ENCODE data around the gene ITGA2B.

The ITGA2B gene

GRCh38 chr17:44389281-44389680 lies at the start of gene ITGA2B:
ITGA2B (minus strand) TSS chr17:44389649; CDS start chr17:44389473, 176 bp downstream.
- Histone ChIP-seq H3K9ac (ENCODE audit: low read depth, low read length) (no peak within 1 kb of the TSS), H3K4me3 (ENCODE audit: low read length) (no peak within 1 kb of the TSS), H3K27ac (ENCODE audit: low read length) (no peak within 1 kb of the TSS), H3K9me3 (ENCODE audit: insufficient read depth, low read depth, low read length) (no peaks in the 10 kb centered on the region), H3K4me1 (ENCODE audit: insufficient read depth, low read length) (0 out of 2 replicates have a peak, but pooled peaks cover 3% of the 10 kb centered on the region), H3K27me3 (ENCODE audit: insufficient read depth, low read length) (peaks cover 26% of the 10 kb centered on the region), H3K36me3 (ENCODE audit: insufficient read depth, low read depth, low read length) (no peaks in the 10 kb centered on the region)

- H3K4me3 ChIP-seq (ENCODE audit: low read length): no peak overlapping the region
- H3K9ac ChIP-seq (ENCODE audit: low read depth, low read length): no peak overlapping the region
- H3K27ac ChIP-seq (ENCODE audit: low read length): no peak overlapping the region
- H3K4me1 ChIP-seq (ENCODE audit: insufficient read depth, low read length): peaks cover 11% of the 10 kb centered on the region; the same call in 1 of the 2 replicates
- peaks cover 24% of the 10 kb centered on the region for H3K36me3 ChIP-seq (ENCODE audit: insufficient read depth, low read depth, low read length)
- H3K27me3 ChIP-seq (ENCODE audit: insufficient read depth, low read length): no peaks in the 10 kb centered on the region
- H3K9me3 ChIP-seq (ENCODE audit: insufficient read depth, low read depth, low read length): no peaks in the 10 kb centered on the region
Observed at GRCh38 chr17:44439168-44439567, 49.7 kb upstream of the ITGA2B start.

GRCh38 chr17:44438636-44439035 lies 49.2 kb upstream of the ITGA2B start:
- Histone ChIP-seq H3K9ac (ENCODE audit: low read depth, low read length) (no peak overlapping the region), H3K36me3 (ENCODE audit: insufficient read depth, low read depth, low read length) (peaks cover 27% of the 10 kb centered on the region), H3K27ac (ENCODE audit: low read length) (no peak overlapping the region), H3K9me3 (ENCODE audit: insufficient read depth, low read depth, low read length) (no peaks in the 10 kb centered on the region), H3K4me3 (ENCODE audit: low read length) (no peak overlapping the region), H3K4me1 (ENCODE audit: insufficient read depth, low read length) (peaks cover 11% of the 10 kb centered on the region; the same call in 1 of the 2 replicates), H3K27me3 (ENCODE audit: insufficient read depth, low read length) (no peaks in the 10 kb centered on the region)

- Histone ChIP-seq H3K4me3 (ENCODE audit: low read length) (no peak overlapping the region), H3K27ac (ENCODE audit: low read length) (no peak overlapping the region), H3K9me3 (ENCODE audit: insufficient read depth, low read depth, low read length) (no peaks in the 10 kb centered on the region), H3K36me3 (ENCODE audit: insufficient read depth, low read depth, low read length) (peaks cover 49% of the 10 kb centered on the region), H3K4me1 (ENCODE audit: insufficient read depth, low read length) (peaks cover 11% of the 10 kb centered on the region; the same call in 1 of the 2 replicates), H3K27me3 (ENCODE audit: insufficient read depth, low read length) (no peaks in the 10 kb centered on the region), H3K9ac (ENCODE audit: low read depth, low read length) (no peak overlapping the region)
Observed at GRCh38 chr17:44436336-44436735, 46.9 kb upstream of the ITGA2B start.

- no peak overlapping the region for H3K27ac ChIP-seq (ENCODE audit: low read length)
- H3K4me3 ChIP-seq (ENCODE audit: low read length): no peak overlapping the region
- H3K9me3 ChIP-seq (ENCODE audit: insufficient read depth, low read depth, low read length): no peaks in the 10 kb centered on the region
- peaks cover 62% of the 10 kb centered on the region for H3K36me3 ChIP-seq (ENCODE audit: insufficient read depth, low read depth, low read length)
- no peak overlapping the region for H3K9ac ChIP-seq (ENCODE audit: low read depth, low read length)
- H3K27me3 ChIP-seq (ENCODE audit: insufficient read depth, low read length): no peaks in the 10 kb centered on the region
- no peaks in the 10 kb centered on the region for H3K4me1 ChIP-seq (ENCODE audit: insufficient read depth, low read length)
Observed at GRCh38 chr17:44432254-44433157, 43.1 kb upstream of the ITGA2B start.

GRCh38 chr17:44424828-44425461 lies 35.5 kb upstream of the ITGA2B start:
- no peaks in the 10 kb centered on the region for H3K27me3 ChIP-seq (ENCODE audit: insufficient read depth, low read length)
- no peak overlapping the region for H3K9ac ChIP-seq (ENCODE audit: low read depth, low read length)
- no peaks in the 10 kb centered on the region for H3K4me1 ChIP-seq (ENCODE audit: insufficient read depth, low read length)
- no peak overlapping the region for H3K4me3 ChIP-seq (ENCODE audit: low read length)
- no peaks in the 10 kb centered on the region for H3K9me3 ChIP-seq (ENCODE audit: insufficient read depth, low read depth, low read length)
- H3K36me3 ChIP-seq (ENCODE audit: insufficient read depth, low read depth, low read length): peaks cover 50% of the 10 kb centered on the region
- no peak overlapping the region for H3K27ac ChIP-seq (ENCODE audit: low read length)

GRCh38 chr17:44417553-44417952 lies 28.1 kb upstream of the ITGA2B start:
- no peak overlapping the region for H3K27ac ChIP-seq (ENCODE audit: low read length)
- H3K4me1 ChIP-seq (ENCODE audit: insufficient read depth, low read length): no peaks in the 10 kb centered on the region
- no peaks in the 10 kb centered on the region for H3K27me3 ChIP-seq (ENCODE audit: insufficient read depth, low read length)
- no peak overlapping the region for H3K9ac ChIP-seq (ENCODE audit: low read depth, low read length)
- H3K4me3 ChIP-seq (ENCODE audit: low read length): no peak overlapping the region
- no peaks in the 10 kb centered on the region for H3K9me3 ChIP-seq (ENCODE audit: insufficient read depth, low read depth, low read length)
- H3K36me3 ChIP-seq (ENCODE audit: insufficient read depth, low read depth, low read length): peaks cover 50% of the 10 kb centered on the region

GRCh38 chr17:44416558-44417289 lies 27.3 kb upstream of the ITGA2B start:
- Histone ChIP-seq H3K27me3 (ENCODE audit: insufficient read depth, low read length) (no peaks in the 10 kb centered on the region), H3K9ac (ENCODE audit: low read depth, low read length) (no peak overlapping the region), H3K4me1 (ENCODE audit: insufficient read depth, low read length) (no peaks in the 10 kb centered on the region), H3K36me3 (ENCODE audit: insufficient read depth, low read depth, low read length) (peaks cover 46% of the 10 kb centered on the region), H3K9me3 (ENCODE audit: insufficient read depth, low read depth, low read length) (no peaks in the 10 kb centered on the region), H3K4me3 (ENCODE audit: low read length) (no peak overlapping the region), H3K27ac (ENCODE audit: low read length) (no peak overlapping the region)

- no peak overlapping the region for H3K4me3 ChIP-seq (ENCODE audit: low read length)
- H3K27ac ChIP-seq (ENCODE audit: low read length): no peak overlapping the region
- H3K9me3 ChIP-seq (ENCODE audit: insufficient read depth, low read depth, low read length): no peaks in the 10 kb centered on the region
- H3K36me3 ChIP-seq (ENCODE audit: insufficient read depth, low read depth, low read length): peaks cover 37% of the 10 kb centered on the region
- H3K27me3 ChIP-seq (ENCODE audit: insufficient read depth, low read length): no peaks in the 10 kb centered on the region
- H3K9ac ChIP-seq (ENCODE audit: low read depth, low read length): no peak overlapping the region
- H3K4me1 ChIP-seq (ENCODE audit: insufficient read depth, low read length): no peaks in the 10 kb centered on the region
Observed at GRCh38 chr17:44414394-44415155, 25.1 kb upstream of the ITGA2B start.

- H3K27ac ChIP-seq (ENCODE audit: low read length): no peak overlapping the region
- no peak overlapping the region for H3K9ac ChIP-seq (ENCODE audit: low read depth, low read length)
- H3K27me3 ChIP-seq (ENCODE audit: insufficient read depth, low read length): no peaks in the 10 kb centered on the region
- H3K36me3 ChIP-seq (ENCODE audit: insufficient read depth, low read depth, low read length): peaks cover 10% of the 10 kb centered on the region
- no peaks in the 10 kb centered on the region for H3K9me3 ChIP-seq (ENCODE audit: insufficient read depth, low read depth, low read length)
- H3K4me3 ChIP-seq (ENCODE audit: low read length): no peak overlapping the region
- no peaks in the 10 kb centered on the region for H3K4me1 ChIP-seq (ENCODE audit: insufficient read depth, low read length)
Observed at GRCh38 chr17:44409309-44410028, 20.0 kb upstream of the ITGA2B start.

All from iPS-20b (cell line).